ENCODE data around the gene FGFRL1. TPM values are rescaled to one million over a fixed set of nuclear protein-coding genes. Genes with fewer than 3 reads are reported as not detected.

Gene FGFRL1
- total RNA-seq, 1 donor from 2014 or later: 15.5 TPM

DNA sequence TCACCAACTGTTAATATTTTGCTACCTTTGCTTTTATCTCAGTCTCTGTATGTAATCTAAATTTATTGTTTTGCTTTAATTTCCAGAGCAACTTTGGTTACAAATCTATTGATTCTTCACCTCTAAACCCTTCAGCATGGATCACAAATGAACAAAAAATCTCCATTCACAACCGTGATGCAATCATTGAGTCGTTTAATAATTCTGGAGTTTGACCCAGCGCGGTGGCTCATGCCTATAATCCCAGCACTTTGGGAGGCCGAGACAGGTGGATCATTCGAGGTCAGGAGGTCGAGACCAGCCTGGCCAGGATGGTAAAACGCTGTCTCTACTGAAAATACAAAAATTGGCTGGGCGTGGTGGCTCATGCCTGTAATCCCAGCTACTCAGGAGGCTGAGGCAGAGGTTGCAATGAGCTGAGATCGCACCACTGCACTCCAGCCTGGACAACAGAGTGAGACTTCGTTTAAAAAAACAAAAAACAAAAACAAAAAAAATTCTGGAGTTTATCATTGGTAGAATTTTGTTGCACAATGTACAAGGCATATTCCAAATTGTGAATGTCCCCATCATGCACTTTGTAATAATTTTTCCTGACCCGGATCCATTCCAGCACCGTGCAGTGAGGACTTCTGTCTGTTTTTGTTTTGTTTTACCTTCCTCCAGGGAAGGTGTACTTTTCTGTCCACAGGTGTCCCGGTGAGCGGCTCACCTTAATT is 26.9 kb upstream of the FGFRL1 start:
- Mint-ChIP-seq H3K27ac (no peak overlapping the region), H3K9me3 (no peaks in the 10 kb centered on the region), H3K36me3 (ENCODE audit: low read depth) (no peaks in the 10 kb centered on the region), H3K4me1 (ENCODE audit: low read depth) (peaks cover 17% of the 10 kb centered on the region), H3K4me3 (peak overlapping the region; percentile 42), H3K27me3 (ENCODE audit: insufficient read depth) (no peaks in the 10 kb centered on the region)
- intact Hi-C loops (cut with micrococcal nuclease): loop anchor here (1.0 to 10.0 kb wide), 3 partner anchors 11 to 740 kb away; partner anchors contain the start of gene DGKQ
- DNase-seq (ENCODE audit: low spot score): no peak

DNA sequence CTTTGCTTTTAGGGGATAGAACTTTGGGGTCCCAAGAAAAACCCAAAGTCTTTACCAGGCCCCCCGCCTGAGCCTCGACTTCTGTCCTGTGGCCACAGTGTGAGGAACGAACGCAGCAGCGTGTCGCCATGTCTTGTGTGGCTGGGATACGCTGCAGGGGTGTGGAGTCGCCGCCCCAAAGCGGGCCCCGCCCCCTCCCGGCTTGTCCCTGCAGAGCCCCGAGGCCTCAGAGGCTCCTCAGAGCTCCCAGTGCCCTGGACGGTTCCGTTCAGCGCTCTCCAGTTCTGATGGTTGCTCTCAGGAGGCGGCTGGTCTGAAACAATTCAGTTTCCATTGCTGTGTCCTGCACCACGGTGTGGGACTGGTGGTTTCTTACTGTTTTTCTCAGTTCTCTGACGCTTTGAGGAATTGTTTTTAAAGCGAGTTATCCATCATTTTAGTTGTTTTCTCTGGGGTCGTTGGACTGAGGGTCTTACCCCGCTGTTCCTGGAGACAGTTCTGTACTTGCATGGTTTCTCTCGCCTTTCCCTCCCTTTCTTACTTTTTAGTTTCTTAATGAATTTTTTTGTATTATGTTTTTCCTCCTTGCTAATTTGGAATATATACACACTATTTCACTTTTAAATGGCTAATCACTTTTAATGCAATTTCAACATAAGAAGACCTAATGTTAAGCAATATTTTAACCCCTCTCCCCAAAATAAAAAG is 26.1 kb upstream of the FGFRL1 start:
- peaks cover 17% of the 10 kb centered on the region for H3K4me1 Mint-ChIP-seq (ENCODE audit: low read depth)
- H3K27ac Mint-ChIP-seq: no peak overlapping the region

DNA sequence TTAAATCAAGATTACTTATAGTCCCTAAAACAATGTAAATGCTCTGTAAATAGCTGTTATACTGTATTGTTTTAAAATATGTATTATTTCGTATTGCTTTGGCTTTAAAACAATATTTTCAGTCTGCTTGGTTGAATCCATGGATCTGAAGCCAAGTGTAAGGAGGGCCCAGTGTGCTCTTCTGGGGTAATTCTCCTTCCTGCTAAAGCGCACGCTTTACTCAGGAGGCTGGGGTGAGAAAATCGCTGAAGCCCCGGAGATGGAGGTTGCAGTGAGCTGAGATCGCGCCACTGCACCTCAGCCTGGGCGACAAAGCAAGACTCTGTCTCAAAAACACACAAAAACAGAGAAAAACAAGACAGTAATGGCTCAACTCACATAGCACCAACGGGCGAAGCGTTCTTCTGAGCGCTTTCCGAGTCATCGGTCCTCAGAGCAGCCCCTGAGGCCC is 25.0 kb upstream of the FGFRL1 start:
- Mint-ChIP-seq H3K4me1 (ENCODE audit: low read depth) (peaks cover 17% of the 10 kb centered on the region), H3K4me3 (peak overlapping the region; percentile 88), H3K36me3 (ENCODE audit: low read depth) (no peaks in the 10 kb centered on the region), H3K9me3 (no peaks in the 10 kb centered on the region), H3K27ac (peak overlapping the region; percentile 81), H3K27me3 (ENCODE audit: insufficient read depth) (no peaks in the 10 kb centered on the region)
- intact Hi-C loops (cut with micrococcal nuclease): loop anchor here (1.0 to 10.0 kb wide), 5 partner anchors 54 to 742 kb away; partner anchors contain the start of genes GAK and TMEM175
- DNase-seq (ENCODE audit: low spot score): no peak

More for the DNA sequence above, 26.1 kb upstream of the FGFRL1 start:
- Mint-ChIP-seq H3K9me3 (no peaks in the 10 kb centered on the region), H3K4me3 (peak overlapping the region; percentile 42), H3K27me3 (ENCODE audit: insufficient read depth) (no peaks in the 10 kb centered on the region), H3K36me3 (ENCODE audit: low read depth) (no peaks in the 10 kb centered on the region)
- intact Hi-C loops (cut with micrococcal nuclease): loop anchor here (1.0 to 10.0 kb wide), 3 partner anchors 12 to 740 kb away; partner anchors contain the start of gene DGKQ
- peak; percentile 61 for DNase-seq (ENCODE audit: low spot score)

DNA sequence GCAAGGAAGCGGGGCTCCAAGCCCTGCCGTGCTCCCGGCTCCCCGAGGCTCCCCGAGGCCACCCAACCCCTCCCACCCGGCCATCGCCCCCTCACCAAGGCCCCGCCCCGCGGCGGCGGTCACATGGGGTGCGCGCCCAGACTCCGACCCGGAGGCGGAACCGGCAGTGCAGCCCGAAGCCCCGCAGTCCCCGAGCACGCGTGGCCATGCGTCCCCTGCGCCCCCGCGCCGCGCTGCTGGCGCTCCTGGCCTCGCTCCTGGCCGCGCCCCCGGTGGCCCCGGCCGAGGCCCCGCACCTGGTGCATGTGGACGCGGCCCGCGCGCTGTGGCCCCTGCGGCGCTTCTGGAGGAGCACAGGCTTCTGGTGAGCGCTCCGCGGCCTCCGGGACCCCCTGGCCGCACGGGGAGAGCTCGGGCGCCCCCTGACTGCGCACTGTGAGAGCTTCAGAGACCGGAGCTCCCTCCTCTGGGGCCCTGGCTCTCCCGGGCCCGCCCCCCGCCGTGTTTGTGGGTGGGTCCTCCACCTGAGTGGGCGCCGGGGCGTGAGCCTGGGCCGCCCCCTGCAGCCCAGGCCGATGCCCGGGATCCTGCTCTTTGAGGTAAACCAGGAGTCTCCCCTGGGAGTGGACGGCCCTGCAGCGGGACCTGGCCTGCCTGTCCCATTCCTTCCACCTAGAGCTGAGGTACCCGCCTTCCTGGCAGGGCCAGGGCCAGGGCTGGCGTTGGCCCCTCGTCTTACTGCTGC is 24.4 kb upstream of the FGFRL1 start, which contains the start of gene IDUA:
IDUA (plus strand) TSS at position 166 of the 745 bp plus-strand sequence; CDS start at position 207, 41 bp downstream.
- Mint-ChIP-seq H3K36me3 (ENCODE audit: low read depth) (no peaks in the 10 kb centered on the region), H3K27ac (peak within 1 kb of the TSS; percentile 81), H3K4me1 (ENCODE audit: low read depth) (peaks cover 17% of the 10 kb centered on the region), H3K4me3 (peak within 1 kb of the TSS; percentile 88), H3K9me3 (no peaks in the 10 kb centered on the region), H3K27me3 (ENCODE audit: insufficient read depth) (no peaks in the 10 kb centered on the region)
- DNase-seq (ENCODE audit: low spot score): peak; percentile 84
- intact Hi-C loops (cut with micrococcal nuclease): loop anchor here (1.0 to 10.0 kb wide), 7 partner anchors 22 to 742 kb away; partner anchors contain the start of genes GAK and TMEM175

DNA sequence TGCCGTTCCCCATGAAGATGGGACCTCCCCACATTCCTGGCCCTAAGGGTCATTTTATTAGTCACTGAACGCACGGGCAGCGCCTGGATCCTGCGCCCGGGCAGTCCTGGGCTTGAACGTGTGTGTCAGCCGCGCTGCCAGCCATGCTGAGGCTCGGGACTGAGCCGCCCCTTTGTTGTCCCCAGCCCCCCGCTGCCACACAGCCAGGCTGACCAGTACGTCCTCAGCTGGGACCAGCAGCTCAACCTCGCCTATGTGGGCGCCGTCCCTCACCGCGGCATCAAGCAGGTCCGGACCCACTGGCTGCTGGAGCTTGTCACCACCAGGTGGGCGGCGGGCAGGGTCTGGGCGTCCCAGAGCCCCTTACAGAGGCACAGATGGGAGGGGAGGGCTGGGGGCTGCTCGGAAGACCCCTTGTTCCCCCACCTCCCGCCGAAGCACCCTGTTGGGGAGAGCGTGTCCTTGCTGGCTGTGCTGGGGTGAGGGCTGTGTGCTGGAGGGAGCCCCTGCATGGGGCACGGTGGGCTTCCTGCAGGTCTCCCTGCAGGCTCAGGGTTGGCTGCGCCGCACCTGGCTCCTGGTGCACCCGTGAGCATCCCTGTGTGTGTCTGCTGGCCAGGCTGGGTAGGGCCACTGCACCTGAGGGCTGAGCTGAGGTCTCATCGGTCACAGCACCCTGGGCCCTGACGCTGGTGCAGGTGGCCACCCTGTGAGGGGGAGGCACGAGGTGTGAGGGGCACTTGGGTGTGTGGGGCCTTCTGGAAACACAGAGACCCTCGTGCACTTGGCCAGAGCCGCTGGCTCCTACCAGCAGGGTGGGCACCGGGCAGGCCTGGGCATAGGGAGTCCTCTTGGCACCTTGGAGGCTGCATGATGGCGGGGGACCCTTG is 23.6 kb upstream of the FGFRL1 start:
- no peak for DNase-seq (ENCODE audit: low spot score)
- no peaks in the 10 kb centered on the region for H3K36me3 Mint-ChIP-seq (ENCODE audit: low read depth)
- no peaks in the 10 kb centered on the region for H3K9me3 Mint-ChIP-seq
- peak overlapping the region; percentile 83 for H3K4me3 Mint-ChIP-seq
- peaks cover 17% of the 10 kb centered on the region for H3K4me1 Mint-ChIP-seq (ENCODE audit: low read depth)
- intact Hi-C loops (cut with micrococcal nuclease): loop anchor here (1.0 to 10.0 kb wide), 5 partner anchors 21 to 743 kb away; no protein-coding TSS in a partner anchor
- peak overlapping the region; percentile 58 for H3K27ac Mint-ChIP-seq
- H3K27me3 Mint-ChIP-seq (ENCODE audit: insufficient read depth): no peaks in the 10 kb centered on the region

DNA sequence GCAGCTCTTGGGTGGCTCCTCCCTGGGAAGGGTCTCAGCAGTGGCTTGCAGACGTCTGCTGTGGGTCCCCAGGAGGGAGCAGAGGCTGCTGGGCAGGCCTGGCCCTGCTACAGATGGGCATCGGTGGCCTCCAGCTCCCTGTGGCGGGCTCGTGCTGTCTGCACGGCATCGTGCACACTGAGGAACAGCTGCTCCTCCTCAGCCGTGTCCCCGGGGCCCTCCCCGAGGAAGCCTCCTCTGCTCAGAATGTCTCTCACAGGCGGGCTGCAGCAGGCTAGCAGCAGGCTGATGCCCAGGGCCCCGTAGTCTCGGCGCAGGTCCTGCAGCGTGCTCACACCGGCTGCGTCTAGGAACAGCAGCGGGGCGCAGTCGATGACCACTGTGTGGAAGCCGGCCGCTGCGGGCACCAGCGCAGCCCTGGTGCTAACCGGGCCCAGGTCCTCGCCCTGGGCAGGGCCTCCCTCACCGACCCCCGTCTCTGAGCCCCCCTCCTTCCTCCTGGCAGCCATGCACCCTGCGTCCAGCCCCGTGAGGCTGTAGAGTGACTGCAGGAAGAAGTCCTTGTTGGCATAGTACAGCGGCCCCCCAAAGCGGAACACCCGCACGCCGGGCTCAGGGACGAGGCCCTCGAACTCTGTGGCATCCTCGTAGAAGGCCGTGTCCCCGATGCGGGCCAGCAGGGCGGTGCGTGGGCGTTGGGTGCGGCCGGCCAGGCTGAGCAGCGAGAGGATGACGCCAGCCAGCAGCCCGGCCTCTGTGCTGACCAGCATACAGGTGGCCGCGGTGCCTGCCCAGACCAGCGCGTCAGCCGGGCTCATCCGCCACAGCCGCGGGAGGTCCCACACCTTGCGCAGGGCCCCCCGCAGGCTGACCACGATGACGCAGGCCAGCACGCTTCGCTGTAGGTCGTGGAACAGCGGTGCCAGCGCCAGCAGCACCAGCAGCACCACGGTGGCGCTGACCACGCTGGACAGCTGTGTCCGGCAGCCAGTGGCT is 22.4 kb upstream of the FGFRL1 start:
- no peaks in the 10 kb centered on the region for H3K36me3 Mint-ChIP-seq (ENCODE audit: low read depth)
- no peaks in the 10 kb centered on the region for H3K27me3 Mint-ChIP-seq (ENCODE audit: insufficient read depth)
- no peak for DNase-seq (ENCODE audit: low spot score)
- H3K9me3 Mint-ChIP-seq: no peaks in the 10 kb centered on the region
- H3K4me1 Mint-ChIP-seq (ENCODE audit: low read depth): peaks cover 17% of the 10 kb centered on the region
- no peak overlapping the region for H3K27ac Mint-ChIP-seq
- intact Hi-C loops (cut with micrococcal nuclease): loop anchor here (5.0 to 10.0 kb wide), 2 partner anchors 387 to 744 kb away; no protein-coding TSS in a partner anchor
- no peak overlapping the region for H3K4me3 Mint-ChIP-seq

DNA sequence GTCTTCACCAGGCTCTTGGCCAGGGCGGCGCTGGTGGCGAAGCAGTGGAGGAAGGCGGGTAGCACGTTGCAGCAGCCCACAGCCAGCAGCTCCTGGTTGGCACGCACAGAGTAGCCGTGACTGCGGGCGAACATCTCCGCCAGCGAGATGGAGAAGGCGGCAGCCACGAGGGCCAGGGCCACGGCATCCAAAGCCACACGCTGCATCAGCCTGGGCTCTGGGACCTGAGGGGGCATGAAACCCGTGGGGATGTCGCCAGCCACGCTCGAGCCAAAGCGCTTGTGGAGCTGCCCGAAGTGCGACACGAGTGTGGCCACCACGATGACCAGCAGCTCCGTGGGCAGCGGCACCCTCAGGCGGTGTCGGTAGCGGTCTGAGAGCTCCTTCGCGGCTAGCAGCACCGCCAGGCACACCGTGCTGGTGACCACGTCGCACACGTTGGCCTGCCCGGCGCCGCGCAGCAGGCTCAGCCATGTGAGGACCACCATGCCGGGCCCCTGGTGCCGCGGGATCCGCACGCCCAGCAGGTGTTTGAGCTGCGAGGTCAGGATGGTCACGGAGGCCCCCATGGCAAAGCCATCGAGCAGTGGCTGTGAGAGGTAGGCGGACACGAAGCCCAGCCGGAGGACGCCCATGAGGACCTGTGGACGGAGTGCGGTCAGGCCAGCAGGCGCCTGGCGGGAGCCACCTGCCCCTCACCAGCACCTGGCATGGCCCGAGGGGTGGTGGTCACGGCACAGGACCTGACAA is 21.5 kb upstream of the FGFRL1 start:
- Mint-ChIP-seq H3K27ac (no peak overlapping the region), H3K9me3 (no peaks in the 10 kb centered on the region), H3K36me3 (ENCODE audit: low read depth) (no peaks in the 10 kb centered on the region), H3K4me1 (ENCODE audit: low read depth) (peaks cover 15% of the 10 kb centered on the region), H3K4me3 (no peak overlapping the region), H3K27me3 (ENCODE audit: insufficient read depth) (no peaks in the 10 kb centered on the region)
- no peak for DNase-seq (ENCODE audit: low spot score)
- intact Hi-C loops (cut with micrococcal nuclease): loop anchor here (5.0 to 10.0 kb wide), 2 partner anchors 388 to 745 kb away; no protein-coding TSS in a partner anchor

DNA sequence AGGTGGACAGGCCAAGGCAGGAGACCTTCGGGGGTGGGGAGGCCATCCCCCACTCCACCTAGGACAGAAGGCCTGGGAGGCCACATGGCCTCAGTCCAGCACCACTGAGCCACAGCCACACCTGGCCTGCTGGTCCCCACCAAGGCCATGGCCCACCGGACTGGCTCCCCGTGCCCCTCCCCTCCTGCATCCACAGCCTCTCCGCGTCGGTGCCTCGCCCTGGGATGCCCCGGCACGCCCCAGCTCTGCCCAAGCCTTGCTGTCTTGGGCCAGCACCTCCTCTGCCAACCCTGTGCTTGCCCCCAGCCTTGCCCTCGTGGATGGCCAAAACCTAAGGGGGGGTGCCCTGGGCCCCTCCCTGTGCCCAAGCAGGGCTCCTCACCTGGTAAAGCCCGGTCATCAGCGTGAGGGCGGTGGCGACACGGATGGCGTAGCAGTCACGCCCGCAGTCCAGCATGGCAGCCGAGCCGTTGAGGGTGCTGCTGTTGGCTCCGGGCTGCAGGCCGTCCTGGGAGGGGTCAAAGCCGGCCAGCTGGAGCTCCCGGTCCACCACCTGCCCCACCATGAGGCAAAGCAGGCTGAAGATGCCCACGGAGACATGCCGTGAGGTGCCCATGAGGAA is 20.6 kb upstream of the FGFRL1 start:
- Mint-ChIP-seq H3K4me1 (ENCODE audit: low read depth) (peaks cover 8% of the 10 kb centered on the region), H3K27me3 (ENCODE audit: insufficient read depth) (peaks cover 3% of the 10 kb centered on the region), H3K27ac (no peak overlapping the region), H3K4me3 (no peak overlapping the region), H3K9me3 (no peaks in the 10 kb centered on the region), H3K36me3 (ENCODE audit: low read depth) (no peaks in the 10 kb centered on the region)
- no peak for DNase-seq (ENCODE audit: low spot score)
- intact Hi-C loops (cut with micrococcal nuclease): no loop called here

DNA sequence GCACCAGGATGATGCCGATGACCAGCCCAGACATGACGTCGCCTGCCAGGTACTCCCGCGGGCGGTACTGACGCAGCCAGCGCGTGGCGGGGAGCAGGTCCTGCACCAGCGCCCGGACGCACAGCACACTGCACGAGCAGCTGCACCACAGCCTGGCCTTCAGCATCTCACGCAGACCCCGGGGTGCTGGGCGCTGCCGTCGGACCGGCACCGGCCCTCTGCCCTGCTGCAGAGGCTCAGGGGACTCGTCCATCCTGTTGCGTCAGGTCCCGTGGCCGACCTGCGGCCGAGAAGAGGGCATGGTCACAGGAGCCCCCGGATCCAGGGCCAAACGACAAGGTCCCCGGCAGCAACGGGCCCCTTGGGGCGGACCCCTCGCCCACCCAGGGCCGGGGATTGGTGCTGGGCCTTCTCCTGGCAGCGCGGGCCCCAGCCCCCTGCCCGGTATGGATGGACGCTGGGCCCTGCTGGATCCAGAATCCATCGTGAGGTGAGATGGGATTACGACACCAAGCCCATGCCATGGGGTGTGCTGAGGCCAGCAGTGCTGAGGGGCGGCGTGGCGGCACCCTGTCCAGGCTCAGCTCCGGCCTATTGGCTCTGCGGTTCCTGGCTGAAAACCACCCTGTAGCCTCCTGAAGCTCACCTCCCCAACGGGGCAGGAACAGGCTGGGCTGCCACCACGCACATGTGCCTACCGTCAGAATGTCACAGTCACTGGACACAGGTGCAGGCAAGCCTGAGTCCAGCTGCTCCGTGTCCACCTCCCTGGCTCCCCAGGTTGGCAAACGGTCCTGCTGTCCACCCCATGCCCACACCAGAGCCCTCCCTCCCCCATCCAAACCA is 19.8 kb upstream of the FGFRL1 start:
- H3K36me3 Mint-ChIP-seq (ENCODE audit: low read depth): no peaks in the 10 kb centered on the region
- H3K27me3 Mint-ChIP-seq (ENCODE audit: insufficient read depth): peaks cover 11% of the 10 kb centered on the region
- no peak overlapping the region for H3K4me3 Mint-ChIP-seq
- intact Hi-C loops (cut with micrococcal nuclease): no loop called here
- H3K4me1 Mint-ChIP-seq (ENCODE audit: low read depth): no peaks in the 10 kb centered on the region
- DNase-seq (ENCODE audit: low spot score): no peak
- no peak overlapping the region for H3K27ac Mint-ChIP-seq
- H3K9me3 Mint-ChIP-seq: no peaks in the 10 kb centered on the region

All from activated T-helper 1 cell treated with anti-CD3 and anti-CD28 coated beads, Interleukin-12 subunit alpha, Interleukin-12 subunit beta, Interleukin-2, Interleukin-4 antibody, amounts not matched to agents 30 ng/mL and 10 ng/mL and 1 ng/mL, durations not matched to agents 14 hours and 24 hours and 36 hours (primary cell).